Body of pancreas (tissue), 4 donors: Measurements from ENCODE around the gene GRIA1. TPM values are rescaled to one million over a fixed set of nuclear protein-coding genes. Genes with fewer than 3 reads are reported as not detected.

Source experiments
- ATAC-seq: fragments of 150-250 bp; one replicate; pipeline ENCODE4 v1.9.1; 2016
- DNase-seq, 4 donors: peaks; one replicate each; pipeline ENCODE4 v3.0.0-alpha.2; 2019
- H3K27ac ChIP-seq, 4 donors: fragments of 200-600 bp; sonication (generic); 1 replicate in 3 of 4; 2 replicates in 1 of 4; pipeline versions ENCODE4 v1.5.1 to v1.6.1; 2016 to 2019; ENCODE audit warnings: mild to moderate bottlenecking in 1 of 4, mixed read lengths in 1 of 4, moderate library complexity in 1 of 4
- H3K27me3 ChIP-seq, 2 donors: fragments of 200-600 bp; sonication (generic); one replicate each; pipeline ENCODE4 v1.6.0; 2016; ENCODE audit warnings: mild to moderate bottlenecking in 1 of 2
- H3K36me3 ChIP-seq, 2 donors: fragments of 200-600 bp; sonication (generic); replicated peaks in 1 of 2; 2 replicates each; pipeline ENCODE4 v1.5.1; 2016; ENCODE audit warnings: low read depth in 2 of 2; ENCODE audit not compliant: insufficient read depth in 1 of 2
- H3K4me1 ChIP-seq: fragments of 200-600 bp; sonication (generic); one replicate; pipeline ENCODE4 v1.6.0; 2016
- H3K4me3 ChIP-seq, 2 donors: fragments of 200-600 bp; sonication (generic); 1 replicate in 1 of 2; 2 replicates in 1 of 2; pipeline ENCODE4 v1.5.1; 2016 to 2019
- H3K9me3 ChIP-seq, 3 donors: fragments of 200-600 bp; sonication (generic); 1 replicate in 2 of 3; 2 replicates in 1 of 3; pipeline ENCODE4 v1.5.1; 2016
- POLR2A ChIP-seq, 3 donors: fragments of 450-650 bp; IDR thresholded peaks; one replicate each; pipeline ENCODE4 v1.6.1; 2016; ENCODE audit warnings: antibody characterized with exemption in 3 of 3, mild to moderate bottlenecking in 2 of 3
- WGBS, 2 donors: methylation state at CpG; one replicate each; pipeline ENCODE4 v1.1.5; 2017; 5-methylcytosine and 5-hydroxymethylcytosine counted together
- intact Hi-C: fragments of 100-400 bp; cut with DNase I; formaldehyde crosslinking; loops from one replicate; pipeline ENCODE4 v1.15.1; 2023
- total RNA-seq, 2 donors: library from RNA; depleted of rRNA; stranded (reverse); fragments of >200 nt; gene quantifications; one replicate each; pipeline ENCODE4 v1.1.0, GENCODE V29; 2016
- TF ChIP-seq, protein P1 (sequence below), 7 experiments: fragments of 450-650 bp in 4 of 7; fragments of 200-600 bp in 3 of 7; sonication (generic) in 3 of 7; IDR thresholded peaks; one replicate each; pipeline ENCODE4 v1.5.1; 2016 to 2019; ENCODE audit warnings: antibody characterized with exemption in 7 of 7

Gene GRIA1
- total RNA-seq, 2 donors from 2014 or later, result 0.26 to 2.6 TPM

DNA sequence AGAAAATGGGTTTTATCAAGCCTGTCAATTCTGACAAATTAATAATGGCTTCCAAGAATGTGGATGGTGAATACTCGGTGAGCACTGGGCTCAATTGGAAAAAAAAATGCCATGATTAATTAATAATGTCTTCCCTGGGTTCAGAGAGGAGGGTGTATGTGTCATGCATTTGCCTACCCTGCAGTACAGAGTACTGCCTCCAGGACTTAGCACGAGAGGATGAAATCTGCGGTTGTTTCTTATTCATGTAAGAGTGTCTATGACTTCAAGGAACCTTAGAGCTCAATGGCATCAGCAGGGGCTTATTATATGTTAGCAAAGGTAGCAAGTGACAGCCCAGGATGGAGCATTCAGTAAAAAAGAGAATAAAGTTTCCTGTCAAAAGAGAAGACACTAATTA is 132.7 kb downstream of the GRIA1 start:
- no peak for DNase-seq
- intact Hi-C loops, result no loop called here
- WGBS, 2 donors, result 57 to 59% methylated on average over 3 of the region's 3 CpGs
- Histone ChIP-seq H3K9me3 (no peaks in the 10 kb centered on the region), H3K27ac (no peak overlapping the region), H3K4me3 (no peak overlapping the region), H3K4me1 (no peaks in the 10 kb centered on the region), H3K27me3 (no peaks in the 10 kb centered on the region), H3K36me3 (no peaks in the 10 kb centered on the region)
- TF ChIP-seq, protein P1, sequence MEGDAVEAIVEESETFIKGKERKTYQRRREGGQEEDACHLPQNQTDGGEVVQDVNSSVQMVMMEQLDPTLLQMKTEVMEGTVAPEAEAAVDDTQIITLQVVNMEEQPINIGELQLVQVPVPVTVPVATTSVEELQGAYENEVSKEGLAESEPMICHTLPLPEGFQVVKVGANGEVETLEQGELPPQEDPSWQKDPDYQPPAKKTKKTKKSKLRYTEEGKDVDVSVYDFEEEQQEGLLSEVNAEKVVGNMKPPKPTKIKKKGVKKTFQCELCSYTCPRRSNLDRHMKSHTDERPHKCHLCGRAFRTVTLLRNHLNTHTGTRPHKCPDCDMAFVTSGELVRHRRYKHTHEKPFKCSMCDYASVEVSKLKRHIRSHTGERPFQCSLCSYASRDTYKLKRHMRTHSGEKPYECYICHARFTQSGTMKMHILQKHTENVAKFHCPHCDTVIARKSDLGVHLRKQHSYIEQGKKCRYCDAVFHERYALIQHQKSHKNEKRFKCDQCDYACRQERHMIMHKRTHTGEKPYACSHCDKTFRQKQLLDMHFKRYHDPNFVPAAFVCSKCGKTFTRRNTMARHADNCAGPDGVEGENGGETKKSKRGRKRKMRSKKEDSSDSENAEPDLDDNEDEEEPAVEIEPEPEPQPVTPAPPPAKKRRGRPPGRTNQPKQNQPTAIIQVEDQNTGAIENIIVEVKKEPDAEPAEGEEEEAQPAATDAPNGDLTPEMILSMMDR (IDR thresholded peaks at IDR 0.05), result no peak
- no peak for TF ChIP-seq POLR2A (IDR thresholded peaks at IDR 0.05)
- no peak for ATAC-seq

DNA sequence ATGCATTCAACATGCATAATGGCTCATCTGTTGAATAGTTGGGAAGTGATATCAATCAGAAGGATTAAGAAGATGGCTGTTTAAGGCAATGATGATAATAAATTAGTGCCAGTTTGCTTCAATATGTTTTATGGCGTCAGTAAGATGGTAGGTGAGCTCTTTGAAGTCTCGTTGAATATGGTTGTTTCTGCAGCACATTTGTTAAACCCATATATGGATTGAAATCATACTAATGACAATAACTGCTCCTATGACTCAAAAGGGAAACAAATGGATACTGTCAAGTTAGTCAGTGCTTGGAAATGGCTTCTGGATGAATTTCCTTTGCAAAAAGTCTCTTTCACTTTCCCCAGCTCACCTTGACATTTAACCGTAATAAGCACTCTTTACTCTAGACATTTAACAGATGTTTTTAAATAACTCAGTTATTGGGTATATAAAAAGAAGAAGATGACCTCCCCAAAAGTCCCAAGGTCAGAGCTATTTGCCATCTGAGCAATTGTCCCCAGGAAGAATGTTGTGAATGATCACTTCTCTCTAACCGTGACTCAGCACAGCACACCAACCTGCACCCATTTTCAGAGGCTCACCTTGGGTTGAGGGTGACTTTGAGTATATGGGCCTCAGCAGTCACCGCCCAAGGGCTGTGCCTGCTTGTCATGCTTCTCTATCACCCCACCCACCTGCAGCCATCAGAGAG is 133.4 kb downstream of the GRIA1 start:
- TF ChIP-seq, protein P1 (IDR thresholded peaks at IDR 0.05), result no peak
- Histone ChIP-seq H3K4me1 (no peaks in the 10 kb centered on the region), H3K27me3 (no peaks in the 10 kb centered on the region), H3K4me3 (no peak overlapping the region), H3K9me3 (no peaks in the 10 kb centered on the region), H3K27ac (no peak overlapping the region), H3K36me3 (no peaks in the 10 kb centered on the region)
- intact Hi-C loops, result no loop called here
- ATAC-seq, result no peak
- no peak for DNase-seq
- WGBS, 2 donors, result 65 to 68% methylated on average over 5 of the region's 5 CpGs

DNA sequence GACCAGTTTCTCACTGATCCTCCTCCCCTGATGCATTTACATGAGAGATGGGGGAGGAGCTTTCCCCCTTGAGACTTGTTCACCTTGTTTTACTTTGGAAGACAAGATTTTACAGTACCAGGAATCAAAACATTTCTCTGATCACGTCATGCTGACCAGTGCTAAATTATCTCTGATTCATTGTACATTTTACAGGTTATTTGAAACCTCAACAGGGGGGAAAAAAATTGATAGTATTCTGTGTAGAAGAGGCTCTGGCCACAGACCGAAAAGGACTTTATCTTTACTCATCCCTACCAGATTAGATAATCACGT is 133.9 kb downstream of the GRIA1 start:
- WGBS, 2 donors, result 42 to 47% methylated on average over 3 of the region's 3 CpGs
- no peak for DNase-seq
- TF ChIP-seq, protein P1 (IDR thresholded peaks at IDR 0.05), result no peak

DNA sequence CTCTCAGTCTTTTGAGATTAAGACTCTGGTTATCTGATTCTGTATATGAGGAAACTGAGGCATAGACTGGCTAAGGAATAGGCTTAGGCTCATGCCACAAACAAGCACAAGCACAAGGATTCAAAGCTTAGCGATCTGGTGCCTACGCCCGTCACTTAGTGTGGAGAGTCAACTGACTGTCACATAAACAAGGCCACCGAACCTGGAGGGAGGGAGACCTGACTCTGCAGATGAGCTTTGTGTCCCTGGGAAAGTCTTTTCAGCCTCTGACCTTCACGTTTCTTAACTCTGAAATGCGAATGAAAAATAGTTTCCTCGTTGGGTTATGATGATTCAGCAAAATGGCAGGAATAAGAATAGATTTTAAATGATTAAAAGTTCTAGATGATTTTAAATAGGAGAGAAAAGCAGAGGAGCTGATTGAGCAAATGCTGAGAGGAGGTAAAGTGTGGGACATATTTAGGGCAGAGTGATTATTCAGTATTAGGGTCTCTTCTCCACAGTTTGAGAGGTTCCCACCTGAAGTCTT is 135.4 kb downstream of the GRIA1 start:
- H3K9me3 ChIP-seq, result no peaks in the 10 kb centered on the region
- DNase-seq (no peak), ATAC-seq (no peak)
- TF ChIP-seq POLR2A (IDR thresholded peaks at IDR 0.05), result no peak
- TF ChIP-seq, protein P1 (IDR thresholded peaks at IDR 0.05), result no peak
- H3K27ac ChIP-seq, result no peak overlapping the region
- WGBS, 2 donors, result 46 to 56% methylated on average over 7 of the region's 7 CpGs
- intact Hi-C loops, result no loop called here
- no peaks in the 10 kb centered on the region for H3K4me1 ChIP-seq
- no peaks in the 10 kb centered on the region for H3K27me3 ChIP-seq
- H3K4me3 ChIP-seq, result no peak overlapping the region
- H3K36me3 ChIP-seq, result no peaks in the 10 kb centered on the region

More for the DNA sequence above, 133.9 kb downstream of the GRIA1 start:
- intact Hi-C loops, result no loop called here
- Histone ChIP-seq H3K27ac (no peak overlapping the region), H3K27me3 (no peaks in the 10 kb centered on the region), H3K4me1 (no peaks in the 10 kb centered on the region), H3K36me3 (no peaks in the 10 kb centered on the region), H3K4me3 (no peak overlapping the region), H3K9me3 (no peaks in the 10 kb centered on the region)
- no peak for ATAC-seq

DNA sequence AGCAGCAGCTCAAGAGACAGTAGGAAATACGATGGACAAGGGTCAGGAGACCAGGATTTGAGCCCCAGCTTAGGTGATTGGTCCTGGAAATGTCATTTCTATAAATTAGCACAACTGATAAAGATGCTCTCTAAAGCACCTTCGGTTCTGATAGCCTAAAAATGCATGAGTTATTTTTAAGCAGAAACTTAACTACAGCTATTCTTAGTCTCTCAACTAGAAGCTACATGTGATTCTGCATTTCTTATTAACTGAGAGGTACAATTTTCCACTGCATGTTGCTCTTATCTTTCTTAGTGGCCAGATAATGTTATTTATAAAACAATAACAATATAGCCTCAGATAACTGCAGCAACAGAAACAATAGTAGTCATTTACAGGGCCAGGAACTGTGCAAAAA is 136.4 kb downstream of the GRIA1 start:
- no peak for ATAC-seq
- H3K27me3 ChIP-seq, result no peaks in the 10 kb centered on the region
- no peak for DNase-seq
- no peaks in the 10 kb centered on the region for H3K9me3 ChIP-seq
- intact Hi-C loops, result no loop called here
- no peak overlapping the region for H3K27ac ChIP-seq
- TF ChIP-seq POLR2A (IDR thresholded peaks at IDR 0.05), result no peak
- TF ChIP-seq, protein P1 (IDR thresholded peaks at IDR 0.05), result no peak
- 55 to 56% methylated on average over 2 of the region's 2 CpGs for WGBS, 2 donors
- no peaks in the 10 kb centered on the region for H3K36me3 ChIP-seq
- H3K4me1 ChIP-seq, result no peaks in the 10 kb centered on the region
- no peak overlapping the region for H3K4me3 ChIP-seq
